NCI-H1092 treated with DMSO at 0.1 percent for 48 hours (cell line): ENCODE measurements around the gene HIVEP3.

ENCODE experiments used
- DNase-seq: peaks from one replicate; lab custom pipeline; 2025; lab: John Stamatoyannopoulos, UW

HIVEP3 gene

GRCh38 chr1:41650028-41650880 is 268.5 kb downstream of the HIVEP3 start:
- no peak for DNase-seq

- no peak for DNase-seq
These were observed 269.2 kb downstream of the HIVEP3 start for GRCh38 chr1:41649396-41650027.

- DNase-seq = no peak
These were observed 269.9 kb downstream of the HIVEP3 start for GRCh38 chr1:41648844-41649243.

GRCh38 chr1:41648230-41648629 is 270.5 kb downstream of the HIVEP3 start:
- DNase-seq = no peak

GRCh38 chr1:41647221-41648135 is 271.2 kb downstream of the HIVEP3 start:
- no peak for DNase-seq

GRCh38 chr1:41646186-41646585 is 272.5 kb downstream of the HIVEP3 start:
- DNase-seq = no peak

- DNase-seq = no peak
These were observed 273.7 kb downstream of the HIVEP3 start for GRCh38 chr1:41645062-41645461.

GRCh38 chr1:41642922-41643821 is 275.6 kb downstream of the HIVEP3 start:
- DNase-seq = no peak

GRCh38 chr1:41641941-41642527 is 276.7 kb downstream of the HIVEP3 start:
- DNase-seq = no peak

GRCh38 chr1:41641475-41641814 is 277.3 kb downstream of the HIVEP3 start:
- DNase-seq = no peak

- DNase-seq = no peak
These were observed 277.8 kb downstream of the HIVEP3 start for GRCh38 chr1:41640756-41641474.

GRCh38 chr1:41640141-41640751 is 278.5 kb downstream of the HIVEP3 start:
- DNase-seq = no peak

- no peak for DNase-seq
These were observed 279.3 kb downstream of the HIVEP3 start for GRCh38 chr1:41639332-41639936.

GRCh38 chr1:41638086-41639024 is 280.4 kb downstream of the HIVEP3 start:
- DNase-seq = no peak

- no peak for DNase-seq
These were observed 281.4 kb downstream of the HIVEP3 start for GRCh38 chr1:41637367-41637766.

GRCh38 chr1:41633764-41634163 is 285.0 kb downstream of the HIVEP3 start:
- no peak for DNase-seq

GRCh38 chr1:41632781-41633575 is 285.7 kb downstream of the HIVEP3 start:
- no peak for DNase-seq

- DNase-seq = no peak
These were observed 286.8 kb downstream of the HIVEP3 start for GRCh38 chr1:41631971-41632370.
